ENCODE results near the gene SLC25A33.

SLC25A33 gene

GRCh38 chr1:9629445-9630201 lies 90.4 kb downstream of the SLC25A33 start:
- no peaks in the 10 kb centered on the region for H3K4me1 ChIP-seq (ENCODE audit: insufficient read depth, poor library complexity, severe bottlenecking)
- ATAC-seq (ENCODE audit: low read depth) (no peak), DNase-seq (ENCODE audit: low spot score) (no peak)
- no peak overlapping the region for H3K27ac ChIP-seq (ENCODE audit: poor library complexity, severe bottlenecking)
- H3K27me3 ChIP-seq (ENCODE audit: insufficient read depth, poor library complexity, severe bottlenecking): no peaks in the 10 kb centered on the region
- no peak for TF ChIP-seq CTCF (IDR thresholded peaks at IDR 0.05; ENCODE audit: poor library complexity, severe bottlenecking)
- no peak overlapping the region for H3K4me3 ChIP-seq (ENCODE audit: severe bottlenecking)
- no peaks in the 10 kb centered on the region for H3K9me3 ChIP-seq (ENCODE audit: severe bottlenecking)
- H3K36me3 ChIP-seq (ENCODE audit: low read depth): no peaks in the 10 kb centered on the region

- H3K9me3 ChIP-seq (ENCODE audit: severe bottlenecking): no peaks in the 10 kb centered on the region
- H3K36me3 ChIP-seq (ENCODE audit: low read depth): no peaks in the 10 kb centered on the region
- no peaks in the 10 kb centered on the region for H3K27me3 ChIP-seq (ENCODE audit: insufficient read depth, poor library complexity, severe bottlenecking)
- TF ChIP-seq CTCF (IDR thresholded peaks at IDR 0.05; ENCODE audit: poor library complexity, severe bottlenecking): no peak
- no peaks in the 10 kb centered on the region for H3K4me1 ChIP-seq (ENCODE audit: insufficient read depth, poor library complexity, severe bottlenecking)
- no peak for ATAC-seq (ENCODE audit: low read depth)
- DNase-seq (ENCODE audit: low spot score): no peak
- H3K4me3 ChIP-seq (ENCODE audit: severe bottlenecking): no peak overlapping the region
- no peak overlapping the region for H3K27ac ChIP-seq (ENCODE audit: poor library complexity, severe bottlenecking)
Observed at GRCh38 chr1:9630331-9631111, 91.3 kb downstream of the SLC25A33 start.

- TF ChIP-seq CTCF (IDR thresholded peaks at IDR 0.05; ENCODE audit: poor library complexity, severe bottlenecking): no peak
- Histone ChIP-seq H3K27me3 (ENCODE audit: insufficient read depth, poor library complexity, severe bottlenecking) (no peaks in the 10 kb centered on the region), H3K4me3 (ENCODE audit: severe bottlenecking) (no peak overlapping the region), H3K9me3 (ENCODE audit: severe bottlenecking) (no peaks in the 10 kb centered on the region), H3K27ac (ENCODE audit: poor library complexity, severe bottlenecking) (no peak overlapping the region), H3K36me3 (ENCODE audit: low read depth) (no peaks in the 10 kb centered on the region), H3K4me1 (ENCODE audit: insufficient read depth, poor library complexity, severe bottlenecking) (no peaks in the 10 kb centered on the region)
- DNase-seq (ENCODE audit: low spot score) (no peak), ATAC-seq (ENCODE audit: low read depth) (no peak)
Observed at GRCh38 chr1:9631613-9632012, 92.3 kb downstream of the SLC25A33 start.

GRCh38 chr1:9633493-9633892 lies 94.2 kb downstream of the SLC25A33 start:
- ATAC-seq (ENCODE audit: low read depth) (no peak), DNase-seq (ENCODE audit: low spot score) (no peak)

More at GRCh38 chr1:9633493-9633892, 94.2 kb downstream of the SLC25A33 start:
- no peaks in the 10 kb centered on the region for H3K27me3 ChIP-seq (ENCODE audit: insufficient read depth, poor library complexity, severe bottlenecking)
- H3K27ac ChIP-seq (ENCODE audit: poor library complexity, severe bottlenecking): no peak overlapping the region
- no peak overlapping the region for H3K4me3 ChIP-seq (ENCODE audit: severe bottlenecking)
- TF ChIP-seq CTCF (IDR thresholded peaks at IDR 0.05; ENCODE audit: poor library complexity, severe bottlenecking): no peak
- H3K9me3 ChIP-seq (ENCODE audit: severe bottlenecking): no peaks in the 10 kb centered on the region
- no peaks in the 10 kb centered on the region for H3K36me3 ChIP-seq (ENCODE audit: low read depth)
- H3K4me1 ChIP-seq (ENCODE audit: insufficient read depth, poor library complexity, severe bottlenecking): no peaks in the 10 kb centered on the region

Data from RWPE2 (cell line).